SH-SY5Y (cell line): ENCODE measurements around the gene MARK2.

ENCODE experiments used
- GATA2 ChIP-seq: IDR thresholded peaks from 2 replicates; pipeline ENCODE4 v1.6.1; 2011; ENCODE audit warnings: mild to moderate bottlenecking, low read depth, low read length
- GATA3 ChIP-seq: IDR thresholded peaks from 2 replicates; pipeline ENCODE4 v1.6.1; 2011; ENCODE audit warnings: low read depth, mild to moderate bottlenecking, low read length, moderate library complexity

GRCh38 chr11:63858628-63859550, 20.0 kb downstream of the MARK2 start:
- TF ChIP-seq GATA3 (no peak), GATA2 (no peak)
